Amniotic stem cell (primary cell): ENCODE data around the gene FRG2B.
"Not testable (repeated sequence)": the region's sequence is repeated elsewhere in the genome, so short reads cannot be mapped to it uniquely, and the experiment has no call there.

Source experiments
- DNase-seq: peaks from one replicate; lab custom pipeline; 2025; lab: John Stamatoyannopoulos, UW

The FRG2B gene

GRCh38 chr10:133599869-133600268 is 26.7 kb downstream of the FRG2B start:
- DNase-seq, result not testable (repeated sequence)

- DNase-seq, result no peak
Observed at GRCh38 chr10:133592716-133593115, 33.9 kb downstream of the FRG2B start.

GRCh38 chr10:133590970-133591359 is 35.6 kb downstream of the FRG2B start:
- no peak for DNase-seq

GRCh38 chr10:133590226-133590969 is 36.2 kb downstream of the FRG2B start:
- no peak for DNase-seq

GRCh38 chr10:133577037-133577436 is 49.6 kb downstream of the FRG2B start:
- DNase-seq, result not testable (repeated sequence)
